HepG2 (cell line): Measurements from ENCODE around the gene KTN1. TPM values are rescaled to one million over a fixed set of nuclear protein-coding genes. Genes with fewer than 3 reads are reported as not detected.

Experiments used
- ATAC-seq: fragments of 200-7000 bp; cut with Tn5 transposase; 3 replicates; pipeline ENCODE4 v1.9.1; 2020; ENCODE audit warnings: mild to moderate bottlenecking, moderate library complexity
- BruUV-seq: library from RNA; stranded (reverse); fragments of 400-500 nt; replicated peaks from 2 replicates; lab custom pipeline; 2021; lab: Mats Ljungman, UMichigan
- CTCF ChIA-PET: fragments of 300-600 bp; formaldehyde crosslinking; extraction: SDS; loops from one replicate; lab custom pipeline; 2021; ENCODE audit warnings: low total read pairs, inconsistent platforms, low intra/inter-chr PET ratio; lab: Yijun Ruan, JAX
- POLR2A ChIA-PET: fragments of 350-600 bp; sonication (Branson Sonifier 250); formaldehyde crosslinking; loops from one replicate; lab custom pipeline; 2020; ENCODE audit warnings: antibody characterized with exemption, inconsistent platforms; lab: Yijun Ruan, JAX
- DNase-seq: peaks from one replicate; pipeline ENCODE4 v3.0.0-alpha.2; 2015; ENCODE audit warnings: low spot score
- FAIRE-seq: peaks from 3 replicates; lab custom pipeline; 2011; peaks lifted over from hg19 to GRCh38; lab: Jason Lieb, UNC
- H2AFZ ChIP-seq: one replicate; pipeline ENCODE4 v1.6.1; 2011; ENCODE audit warnings: low read length, inconsistent platforms
- H3K27ac ChIP-seq: fragments of 300-600 bp; 3 replicates; pipeline ENCODE4 v1.8.0; 2011; ENCODE audit warnings: mixed run types, mild to moderate bottlenecking, mixed read lengths, low read length, inconsistent platforms; ENCODE audit not compliant: insufficient read depth; ENCODE audit errors: extremely low read length
- H3K27me3 ChIP-seq, 2 experiments: fragments of 200-600 bp in 1 of 2; 2 replicates in 1 of 2; 3 replicates in 1 of 2; pipeline versions ENCODE4 v1.6.0 to v1.8.0; 2011; ENCODE audit warnings: low read length in 2 of 2, mild to moderate bottlenecking in 2 of 2, moderate library complexity in 2 of 2, inconsistent platforms in 1 of 2; ENCODE audit not compliant: insufficient read depth in 2 of 2, control insufficient read depth in 1 of 2
- H3K36me3 ChIP-seq, 2 experiments: fragments of 200-600 bp in 1 of 2; replicated peaks in 1 of 2; 2 replicates in 1 of 2; 3 replicates in 1 of 2; pipeline versions ENCODE4 v1.5.1 to v1.8.0; 2011; ENCODE audit warnings: low read length in 2 of 2, inconsistent platforms in 1 of 2; ENCODE audit not compliant: insufficient read depth in 2 of 2, control insufficient read depth in 1 of 2
- H3K4me1 ChIP-seq: 2 replicates; pipeline ENCODE4 v1.5.1; 2012; ENCODE audit warnings: low read length, inconsistent platforms; ENCODE audit not compliant: insufficient read depth
- H3K4me2 ChIP-seq: 2 replicates; pipeline ENCODE4 v1.6.0; 2011; ENCODE audit warnings: low read depth, low read length, inconsistent platforms
- H3K4me3 ChIP-seq, 3 experiments: fragments of 200-600 bp in 1 of 3; sonication (generic), shearing (Covaris generic) in 1 of 3; replicated peaks in 1 of 3; 2 replicates each; pipeline ENCODE4 v1.5.1; 2011 to 2016; ENCODE audit warnings: low read length in 3 of 3, inconsistent platforms in 2 of 3, low read depth in 2 of 3, mild to moderate bottlenecking in 2 of 3, control low read depth in 1 of 3, mixed read lengths in 1 of 3; ENCODE audit not compliant: insufficient read depth in 1 of 3
- H3K79me2 ChIP-seq: one replicate; pipeline ENCODE4 v1.6.1; 2011; ENCODE audit warnings: low read length, inconsistent platforms; ENCODE audit not compliant: insufficient read depth
- H3K9ac ChIP-seq: 2 replicates; pipeline ENCODE4 v1.6.0; 2011; ENCODE audit warnings: mild to moderate bottlenecking, low read depth, low read length, inconsistent platforms; ENCODE audit not compliant: insufficient read depth
- H3K9me3 ChIP-seq: 2 replicates; pipeline ENCODE4 v1.5.1; 2012; ENCODE audit warnings: mild to moderate bottlenecking, low read length
- H4K20me1 ChIP-seq: 2 replicates; pipeline ENCODE4 v1.6.0; 2011; ENCODE audit warnings: inconsistent platforms, mild to moderate bottlenecking, low read length, moderate library complexity; ENCODE audit not compliant: insufficient read depth
- ARID5B ChIP-seq: IDR thresholded peaks from 2 replicates; pipeline ENCODE4 v1.4.0; 2020; ENCODE audit warnings: mild to moderate bottlenecking, missing genetic modification reagents
- GPN1 ChIP-seq: sonication (generic); formaldehyde crosslinking; IDR thresholded peaks from 2 replicates; pipeline ENCODE4 v1.5.1; 2020; ENCODE audit warnings: missing genetic modification reagents, borderline replicate concordance
- KLF12 ChIP-seq: sonication (generic); formaldehyde crosslinking; IDR thresholded peaks from 2 replicates; pipeline ENCODE4 v1.4.0; 2020; ENCODE audit warnings: missing genetic modification reagents, borderline replicate concordance
- LRRFIP1 ChIP-seq: sonication (generic); formaldehyde crosslinking; conservative IDR thresholded peaks from 2 replicates; pipeline ENCODE4 v1.4.0; 2020; ENCODE audit warnings: missing genetic modification reagents
- MTF1 ChIP-seq: sonication (generic); formaldehyde crosslinking; IDR thresholded peaks from 2 replicates; pipeline ENCODE4 v1.5.0; 2020; ENCODE audit warnings: missing genetic modification reagents
- ZBTB4 ChIP-seq: sonication (generic); formaldehyde crosslinking; IDR thresholded peaks from 2 replicates; pipeline ENCODE4 v1.4.0; 2020; ENCODE audit warnings: missing genetic modification reagents, mild to moderate bottlenecking, borderline replicate concordance
- ZFP91 ChIP-seq: sonication (generic); formaldehyde crosslinking; IDR thresholded peaks from 2 replicates; pipeline ENCODE4 v1.9.0; 2022; ENCODE audit warnings: missing genetic modification reagents, mild to moderate bottlenecking, borderline replicate concordance
- ZNF333 ChIP-seq: sonication (generic); formaldehyde crosslinking; IDR thresholded peaks from 2 replicates; pipeline ENCODE4 v1.4.0; 2020; ENCODE audit warnings: mild to moderate bottlenecking, missing genetic modification reagents, borderline replicate concordance
- ZNF7 ChIP-seq: IDR thresholded peaks from 2 replicates; pipeline ENCODE4 v1.6.1; 2016; ENCODE audit warnings: missing biosample characterization, missing genetic modification reagents
- ZSCAN5A ChIP-seq: sonication (generic); formaldehyde crosslinking; IDR thresholded peaks from 2 replicates; pipeline ENCODE4 v1.8.0; 2022; ENCODE audit warnings: mild to moderate bottlenecking, missing genetic modification reagents, borderline replicate concordance
- WGBS: methylation state at CpG from one replicate; pipeline ENCODE4 v1.1.6; 2017; ENCODE audit warnings: low lambda C conversion rate; 5-methylcytosine and 5-hydroxymethylcytosine counted together
- in situ Hi-C: cut with HindIII; loops from 2 replicates; pipeline ENCODE4 v1.10.0; 2017; ENCODE audit warnings: low pct_unique_long_range_greater_than_20kb; ENCODE audit not compliant: extremely low pct_ligation_motif_present
- intact Hi-C: fragments of 100-400 bp; cut with micrococcal nuclease; formaldehyde crosslinking; loops from one replicate; pipeline ENCODE4 v1.10.0; 2022; ENCODE audit not compliant: unreplicated experiment
- polyA plus RNA-seq, 8 experiments: library from polyadenylated mRNA; depleted of rRNA in 3 of 8; stranded (reverse) in 7 of 8; unstranded in 1 of 8; fragments of >200 nt; fragmentation: Illumina TruSeq in 4 of 8; extraction: Trizol in 4 of 8; gene quantifications; 2 replicates each; pipeline versions ENCODE4 v1.2.1 to v1.2.3, GENCODE V29; 2011 to 2016; ENCODE audit warnings: low read depth in 4 of 8, missing spikeins in 1 of 8, mixed read lengths in 1 of 8; ENCODE audit not compliant: insufficient read depth in 1 of 8
- total RNA-seq, 5 experiments: library from RNA; depleted of rRNA; stranded (reverse); fragments of >200 nt; fragmentation: Illumina TruSeq; extraction: Trizol; gene quantifications; 2 replicates each; pipeline ENCODE4 v1.2.3, GENCODE V29; 2016; ENCODE audit warnings: low read depth in 1 of 5

The KTN1 gene
- total and polyA plus RNA-seq, 2 of the 13 experiments (the other 11 are each of a cell fraction or from before 2014, with no cell fraction given): 60.6 to 169 TPM

GRCh38 chr14:55718551-55718950, 138.5 kb downstream of the KTN1 start:
- Histone ChIP-seq H3K27ac (no peak overlapping the region), H2AFZ (no peak overlapping the region), H3K9ac (no peak overlapping the region), H3K36me3 (no peaks in the 10 kb centered on the region), H4K20me1 (no peaks in the 10 kb centered on the region), H3K4me2 (no peak overlapping the region), H3K4me3 (no peak overlapping the region), H3K4me1 (no peaks in the 10 kb centered on the region), H3K27me3 (0 out of 5 replicates have a peak, but pooled peaks cover 0 to 1% of the 10 kb centered on the region in 2 experiments), H3K79me2 (no peaks in the 10 kb centered on the region), H3K9me3 (no peaks in the 10 kb centered on the region)
- ChIA-PET POLR2A (no interaction called here), CTCF (no interaction called here)
- FAIRE-seq: no peak
- no peak for ATAC-seq
- in situ Hi-C loops (loop anchor here (25.0 kb wide), 1 partner anchor 619 kb away; no protein-coding TSS in a partner anchor), intact Hi-C loops (no loop called here)
- BruUV-seq: no TSS peak
- 0% methylated on average over 1 of the region's 1 CpG for WGBS
- TF ChIP-seq ARID5B (CRISPR knock-in tag): no peak
- no peak for TF ChIP-seq ZNF333 (CRISPR knock-in tag)
- no peak for TF ChIP-seq ZFP91 (CRISPR knock-in tag)
- no peak for TF ChIP-seq ZNF7 (CRISPR knock-in tag)
- TF ChIP-seq ZBTB4 (CRISPR knock-in tag): no peak
- TF ChIP-seq ZSCAN5A (CRISPR knock-in tag): no peak
- no peak for TF ChIP-seq KLF12 (CRISPR knock-in tag)
- no peak for TF ChIP-seq LRRFIP1 (CRISPR knock-in tag)
- TF ChIP-seq MTF1 (CRISPR knock-in tag): no peak
- no peak for TF ChIP-seq GPN1 (CRISPR knock-in tag)
- DNase-seq: no peak
